CD4-positive, alpha-beta T cell treated with Interleukin-15 for 4 hours (primary cell): Measurements from ENCODE around the gene KIF18A.
"Not testable (repeated sequence)": the region's sequence is repeated elsewhere in the genome, so short reads cannot be mapped to it uniquely, and the experiment has no call there.

Experiments
- DNase-seq: peaks from one replicate; pipeline ENCODE4 v3.0.0-alpha.2; 2020; ENCODE audit warnings: low spot score

KIF18A gene

GRCh38 chr11:28106353-28107043, 1.5 kb downstream of the KIF18A start:
- DNase-seq: no peak

- DNase-seq: no peak
These were observed 2.1 kb downstream of the KIF18A start for GRCh38 chr11:28105869-28106268.

- no peak for DNase-seq
These were observed 3.0 kb downstream of the KIF18A start for GRCh38 chr11:28104984-28105383.

DNA sequence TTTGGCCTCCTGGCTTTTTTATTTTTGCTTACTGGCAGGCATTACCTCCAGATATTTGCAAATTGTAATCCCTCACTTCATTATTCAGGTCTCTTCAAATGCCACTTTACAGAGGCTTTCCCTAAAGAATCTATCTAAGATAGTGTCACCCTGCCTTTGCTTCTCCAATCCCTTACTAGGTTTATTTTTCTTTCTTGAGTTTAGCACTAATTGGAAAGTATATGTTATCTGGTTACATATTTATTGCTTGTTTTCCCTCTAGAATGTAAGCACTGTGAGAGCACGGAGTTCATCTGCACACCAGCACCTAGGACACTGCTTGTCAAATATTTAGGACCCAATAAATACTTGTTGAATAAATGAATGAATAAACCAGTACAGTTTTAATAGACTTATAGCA, 3.5 kb downstream of the KIF18A start:
- DNase-seq: no peak

DNA sequence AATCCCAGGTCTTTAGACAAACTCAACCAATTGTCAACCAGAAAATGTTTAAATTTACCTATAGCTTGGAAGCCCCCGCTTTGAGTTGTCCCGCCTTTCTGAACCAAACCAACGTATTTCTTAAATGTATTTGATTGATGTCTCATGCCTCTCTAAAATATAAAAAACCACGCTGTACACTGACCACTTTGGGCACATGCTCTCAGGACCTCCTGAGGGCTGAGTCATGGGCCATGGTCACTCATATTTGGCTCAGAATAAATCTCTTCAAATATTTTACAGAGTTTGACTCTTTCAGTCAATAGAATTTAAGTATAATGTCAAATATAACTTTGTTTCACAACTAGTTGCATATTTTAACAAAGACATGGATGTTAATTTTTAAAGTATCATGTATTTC, 5.7 kb downstream of the KIF18A start:
- DNase-seq: not testable (repeated sequence)

GRCh38 chr11:28100665-28101064, 7.3 kb downstream of the KIF18A start:
- DNase-seq: no peak

- no peak for DNase-seq
These were observed 8.2 kb downstream of the KIF18A start for GRCh38 chr11:28099715-28100114.

DNA sequence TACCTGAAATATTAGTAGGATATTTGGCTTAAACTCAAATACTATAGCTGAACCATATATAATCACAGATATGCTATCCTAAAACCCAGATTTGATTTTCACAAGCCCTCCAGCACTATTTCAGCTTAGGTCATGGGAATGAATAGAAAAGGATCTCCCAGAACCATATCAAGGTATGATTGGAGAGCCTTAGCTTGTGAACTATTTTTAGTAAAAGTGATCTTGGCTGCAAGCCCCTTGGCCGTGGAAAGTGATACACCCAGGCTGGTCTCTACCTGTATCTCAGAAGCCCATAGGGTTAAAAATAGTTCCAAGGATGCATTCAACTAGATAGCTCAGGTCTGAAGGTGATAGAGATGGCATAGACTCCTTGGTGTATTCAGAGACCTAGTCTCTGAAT, 9.7 kb downstream of the KIF18A start:
- DNase-seq: no peak

DNA sequence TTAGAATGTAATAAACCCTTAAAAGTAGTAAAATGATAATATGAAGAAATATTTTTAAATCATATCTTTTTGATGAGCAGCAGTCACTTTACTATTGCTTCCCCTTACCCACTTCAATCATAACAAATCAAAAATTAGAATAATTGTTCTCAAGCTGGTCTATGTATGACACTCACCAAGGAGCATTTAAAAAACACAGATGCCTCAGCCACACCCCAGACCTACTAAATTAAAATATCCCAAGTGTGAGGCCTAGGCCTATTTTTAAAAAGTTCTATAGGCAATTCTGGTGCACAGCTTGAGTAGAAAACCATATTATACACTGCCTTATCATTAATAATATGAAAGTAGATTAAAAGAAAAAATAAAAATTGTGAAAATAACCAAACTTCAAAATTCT, 15.2 kb downstream of the KIF18A start:
- no peak for DNase-seq

DNA sequence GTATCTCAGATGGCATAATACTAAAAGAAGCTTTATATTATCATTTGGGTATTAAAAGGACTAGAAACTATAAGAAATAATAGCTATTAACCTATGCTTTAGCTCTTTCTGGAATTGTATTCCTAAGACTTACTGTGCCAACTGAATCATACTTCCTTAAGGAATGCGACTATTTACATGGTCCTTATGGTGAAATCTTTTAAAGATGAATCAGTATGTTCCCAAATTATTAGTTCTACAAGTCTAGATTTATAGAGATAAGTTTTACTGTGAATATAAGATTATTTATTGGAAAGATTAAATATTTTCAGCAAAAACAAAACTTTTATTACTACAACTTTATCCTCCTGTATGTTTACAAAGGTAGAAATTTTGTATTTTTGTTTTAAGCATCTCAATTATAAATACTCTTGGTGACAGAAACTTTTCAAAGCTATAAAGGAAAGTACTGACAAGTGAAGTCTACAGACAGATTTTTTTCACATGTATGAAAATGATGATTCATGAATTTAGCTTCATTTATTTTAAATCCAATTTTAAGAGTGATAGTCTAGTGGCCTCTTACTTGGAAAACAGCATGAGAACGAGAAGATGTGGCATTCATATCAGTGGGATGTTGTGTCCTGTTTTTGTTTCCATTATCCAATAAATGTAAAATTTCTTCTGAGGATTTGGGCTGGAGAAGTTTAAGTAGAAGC, 17.8 kb downstream of the KIF18A start:
- DNase-seq: no peak

DNA sequence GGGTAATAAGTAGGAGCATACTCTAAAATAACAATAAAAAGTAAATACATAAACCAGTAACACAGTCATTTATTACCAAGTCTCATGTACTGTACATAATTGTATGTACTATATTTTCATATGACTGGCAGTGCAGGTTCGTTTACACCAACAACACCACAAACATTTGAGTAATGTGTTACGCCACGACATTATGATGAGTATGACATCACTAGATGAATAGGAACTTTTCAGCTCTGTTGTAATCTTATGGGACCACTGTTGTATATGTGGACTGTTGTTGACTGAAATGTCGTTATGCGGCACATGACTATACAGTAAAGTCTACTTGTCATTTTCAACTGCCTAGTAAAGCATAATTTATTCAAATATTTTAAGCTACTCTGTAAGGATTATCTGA, 18.6 kb downstream of the KIF18A start:
- DNase-seq: no peak

GRCh38 chr11:28087693-28088092, 20.3 kb downstream of the KIF18A start:
- not testable (repeated sequence) for DNase-seq

GRCh38 chr11:28087192-28087591, 20.8 kb downstream of the KIF18A start:
- DNase-seq: not testable (repeated sequence)

GRCh38 chr11:28086569-28086968, 21.4 kb downstream of the KIF18A start:
- DNase-seq: no peak

DNA sequence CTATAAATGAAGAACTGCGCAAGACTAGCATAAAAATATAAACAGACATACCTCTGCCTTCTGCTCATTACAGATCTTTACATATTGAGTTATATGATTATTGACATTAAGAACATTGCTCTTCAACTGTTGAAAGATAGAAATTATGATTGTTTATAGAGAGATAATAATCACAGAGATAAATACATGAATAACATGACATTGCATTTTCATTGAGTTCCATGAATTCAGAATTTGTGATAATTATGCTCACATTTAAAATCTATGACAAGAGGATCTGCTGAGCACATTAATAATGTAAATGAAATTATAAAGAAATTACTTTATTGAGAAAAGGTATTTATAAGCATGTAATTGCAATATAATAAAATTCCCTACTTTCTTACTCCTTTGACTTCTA, 24.8 kb downstream of the KIF18A start:
- DNase-seq: no peak

- no peak for DNase-seq
These were observed 30.4 kb downstream of the KIF18A start for GRCh38 chr11:28077521-28077920.

- no peak for DNase-seq
These were observed 35.6 kb downstream of the KIF18A start for GRCh38 chr11:28072321-28072720.

DNA sequence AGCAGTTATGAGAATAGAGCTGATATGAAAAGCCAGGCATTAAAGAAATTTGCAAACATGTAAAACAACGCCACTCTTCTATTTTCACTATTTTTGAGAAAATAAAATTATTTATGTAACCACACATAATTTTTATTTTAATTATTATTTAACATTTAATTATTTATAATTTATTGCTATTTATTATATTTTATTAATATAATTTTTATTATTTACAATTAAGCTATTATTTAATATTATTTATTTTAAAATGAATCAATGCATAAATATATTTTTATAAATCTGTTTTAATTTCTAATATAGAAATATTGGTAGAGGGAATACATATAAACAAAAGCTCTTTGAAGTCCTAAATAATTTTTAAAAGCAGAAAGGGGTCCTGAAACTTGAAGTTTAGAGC, 36.7 kb downstream of the KIF18A start:
- no peak for DNase-seq

- DNase-seq: no peak
These were observed 49.6 kb downstream of the KIF18A start for GRCh38 chr11:28058333-28058732.

DNA sequence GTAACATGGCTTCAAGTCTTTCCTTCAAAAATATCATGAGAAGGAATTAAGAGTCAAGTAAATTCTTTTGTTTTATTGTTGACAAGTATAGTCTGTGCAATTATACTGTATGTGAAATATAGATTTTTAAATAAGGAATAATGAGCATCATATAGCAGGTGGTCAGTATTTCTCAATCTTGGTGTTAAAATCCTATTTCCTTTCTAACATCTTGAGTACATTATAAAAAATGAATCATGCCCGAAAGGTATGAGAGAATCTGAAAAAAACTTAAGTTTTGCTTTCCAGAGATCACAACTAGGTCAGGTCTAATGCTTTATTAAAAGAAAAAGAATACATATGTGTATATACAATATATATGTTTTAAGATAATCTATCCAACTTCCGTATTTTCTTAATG, 53.1 kb downstream of the KIF18A start:
- no peak for DNase-seq

DNA sequence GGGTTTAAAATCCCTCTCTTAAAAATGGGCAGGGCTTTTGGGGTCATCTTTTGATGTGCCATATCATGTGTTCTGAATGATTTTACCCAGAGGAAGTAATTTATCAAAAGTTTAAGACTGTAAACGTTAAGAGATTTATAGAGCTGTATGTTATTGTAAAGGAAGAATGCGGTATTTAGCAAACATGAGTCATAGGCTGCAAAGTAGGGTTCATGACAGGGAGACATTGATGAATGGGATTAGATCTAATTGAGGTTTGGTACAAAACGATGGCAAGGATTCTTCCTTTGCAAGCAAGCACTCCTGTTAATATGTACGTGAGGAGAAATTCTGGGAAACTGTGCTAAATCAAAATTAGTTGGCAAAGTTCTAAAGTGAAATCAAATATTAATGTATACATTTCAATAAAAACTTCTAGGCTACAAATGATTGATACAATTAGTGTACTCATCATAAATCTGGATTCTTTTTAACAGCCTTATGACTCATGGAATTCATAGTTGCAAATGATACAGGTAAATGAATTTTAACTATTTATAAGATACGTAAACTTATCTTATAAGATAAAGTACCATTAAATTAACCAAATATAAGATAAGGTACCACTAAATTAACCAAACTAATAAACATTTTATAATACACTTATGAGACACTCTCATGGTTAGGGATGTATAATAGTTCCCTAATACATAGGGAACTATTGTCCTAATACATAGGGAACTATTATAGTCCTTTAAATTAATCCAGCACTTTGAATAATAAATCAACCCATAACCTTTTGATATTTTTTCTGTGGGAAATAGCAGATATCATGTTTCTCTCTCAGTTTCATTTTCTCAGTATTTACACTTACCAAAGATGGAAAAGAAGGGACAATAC, 58.4 kb downstream of the KIF18A start:
- no peak for DNase-seq

GRCh38 chr11:28048812-28049211, 59.1 kb downstream of the KIF18A start:
- DNase-seq: no peak
